Colonic mucosa (tissue), 4 donors: ENCODE results near the gene DYSF. TPM values are rescaled to one million over a fixed set of nuclear protein-coding genes. Genes with fewer than 3 reads are reported as not detected.

Experiments used
- DNase-seq: peaks from one replicate; pipeline ENCODE4 v3.0.0-alpha.2; 2020
- H3K27ac ChIP-seq: fragments of 200-600 bp; one replicate; pipeline ENCODE4 v1.8.0; 2021
- H3K27me3 ChIP-seq: fragments of 200-600 bp; one replicate; pipeline ENCODE4 v1.8.0; 2021
- H3K36me3 ChIP-seq: fragments of 200-600 bp; one replicate; pipeline ENCODE4 v1.8.0; 2021
- H3K4me1 ChIP-seq: fragments of 200-600 bp; one replicate; pipeline ENCODE4 v1.8.0; 2021; ENCODE audit warnings: mild to moderate bottlenecking
- H3K4me3 ChIP-seq: fragments of 200-600 bp; one replicate; pipeline ENCODE4 v1.8.0; 2021
- H3K9ac ChIP-seq, 2 donors: one replicate each; pipeline ENCODE4 v1.7.0; 2013; ENCODE audit warnings: control low read depth in 2 of 2, low read depth in 2 of 2, low read length in 2 of 2
- H3K9me3 ChIP-seq: fragments of 200-600 bp; one replicate; pipeline ENCODE4 v1.8.0; 2021
- CTCF ChIP-seq: fragments of 200-600 bp; IDR thresholded peaks from one replicate; pipeline ENCODE4 v1.8.0; 2022; ENCODE audit warnings: antibody characterized with exemption, mild to moderate bottlenecking
- intact Hi-C: fragments of 100-400 bp; cut with DNase I; formaldehyde crosslinking; loops from one replicate; pipeline ENCODE4 v1.14.1; 2022
- total RNA-seq, 2 donors: library from RNA; stranded (reverse); fragmentation: NEBNext Ultra II Directional in 1 of 2; extraction: Animal tissue kit (Norgen Biotek cat#: 25700) in 1 of 2; gene quantifications; one replicate each; pipeline ENCODE4 v1.2.1, GENCODE V29; 2021
- donor health status: healthy.
- donor health status: DM: no; HTN: no; CAD: no.
- donor health status: DM: no; HTN: no; CAD: no.

DYSF gene
- total RNA-seq, 2 donors from 2014 or later, result 2.4 to 7.5 TPM

GRCh38 chr2:71696381-71696780 is 243.0 kb downstream of the DYSF start:
- H3K27me3 ChIP-seq, result no peaks in the 10 kb centered on the region
- no peak for TF ChIP-seq CTCF

GRCh38 chr2:71697106-71698004 is 244.0 kb downstream of the DYSF start:
- no peak overlapping the region for H3K27ac ChIP-seq
- no peak overlapping the region for H3K9ac ChIP-seq
- no peaks in the 10 kb centered on the region for H3K27me3 ChIP-seq
- intact Hi-C loops, result no loop called here
- H3K9me3 ChIP-seq, result no peaks in the 10 kb centered on the region
- no peaks in the 10 kb centered on the region for H3K4me1 ChIP-seq
- TF ChIP-seq CTCF, result no peak
- DNase-seq, result no peak
- H3K36me3 ChIP-seq, result no peaks in the 10 kb centered on the region
- no peak overlapping the region for H3K4me3 ChIP-seq

More at GRCh38 chr2:71696381-71696780, 243.0 kb downstream of the DYSF start:
- intact Hi-C loops, result no loop called here
- Histone ChIP-seq H3K9me3 (no peaks in the 10 kb centered on the region), H3K36me3 (no peaks in the 10 kb centered on the region), H3K27ac (no peak overlapping the region), H3K9ac (no peak overlapping the region), H3K4me3 (no peak overlapping the region), H3K4me1 (no peaks in the 10 kb centered on the region)
- no peak for DNase-seq

- DNase-seq, result no peak
- Histone ChIP-seq H3K27ac (no peak overlapping the region), H3K36me3 (no peaks in the 10 kb centered on the region), H3K4me1 (no peaks in the 10 kb centered on the region), H3K4me3 (no peak overlapping the region), H3K9ac (no peak overlapping the region), H3K27me3 (no peaks in the 10 kb centered on the region), H3K9me3 (no peaks in the 10 kb centered on the region)
- intact Hi-C loops, result no loop called here
- TF ChIP-seq CTCF, result no peak
Observed at GRCh38 chr2:71699428-71699827, 246.1 kb downstream of the DYSF start.

GRCh38 chr2:71700041-71700657 is 246.8 kb downstream of the DYSF start:
- Histone ChIP-seq H3K27me3 (no peaks in the 10 kb centered on the region), H3K9ac (no peak overlapping the region), H3K9me3 (no peaks in the 10 kb centered on the region), H3K36me3 (no peaks in the 10 kb centered on the region), H3K4me3 (no peak overlapping the region), H3K4me1 (no peaks in the 10 kb centered on the region), H3K27ac (no peak overlapping the region)
- DNase-seq, result no peak
- TF ChIP-seq CTCF, result no peak
- intact Hi-C loops, result no loop called here

GRCh38 chr2:71700658-71701397 is 247.5 kb downstream of the DYSF start:
- peak overlapping the region in 1 of 2 donors; percentile 26 for H3K9ac ChIP-seq
- no peaks in the 10 kb centered on the region for H3K4me1 ChIP-seq
- no peak for TF ChIP-seq CTCF
- no peaks in the 10 kb centered on the region for H3K27me3 ChIP-seq
- DNase-seq, result no peak
- H3K36me3 ChIP-seq, result no peaks in the 10 kb centered on the region
- H3K27ac ChIP-seq, result no peak overlapping the region
- intact Hi-C loops, result no loop called here
- H3K4me3 ChIP-seq, result no peak overlapping the region
- no peaks in the 10 kb centered on the region for H3K9me3 ChIP-seq
